Endothelial cell of umbilical vein (primary cell): ENCODE measurements around the gene MYOG. TPM values are rescaled to one million over a fixed set of nuclear protein-coding genes. Genes with fewer than 3 reads are reported as not detected.

Experiments
- BruUV-seq: library from RNA; stranded (reverse); fragments of 400-500 nt; replicated peaks from 2 replicates; lab custom pipeline; 2021; lab: Mats Ljungman, UMichigan
- CTCF ChIA-PET: fragments of 300-600, 350-600 bp; sonication (Branson Sonifier 250); formaldehyde crosslinking; loops from one replicate; lab custom pipeline; 2021; ENCODE audit warnings: antibody characterized with exemption, inconsistent platforms; lab: Charles Lee
- POLR2A ChIA-PET: fragments of 300-600, 350-600 bp; sonication (Branson Sonifier 250); formaldehyde crosslinking; loops from one replicate; lab custom pipeline; 2021; ENCODE audit warnings: antibody characterized with exemption, inconsistent platforms; lab: Charles Lee
- DNase-seq: peaks from one replicate; pipeline ENCODE4 v3.0.0-alpha.2; 2011; ENCODE audit warnings: low read depth, low spot score
- FAIRE-seq: peaks from 2 replicates; lab custom pipeline; 2011; peaks lifted over from hg19 to GRCh38; lab: Jason Lieb, UNC
- H2AFZ ChIP-seq: 2 replicates; pipeline ENCODE4 v1.6.0; 2012; ENCODE audit warnings: low read depth, low read length, control low read depth, inconsistent platforms
- H3K27ac ChIP-seq: 2 replicates; pipeline ENCODE4 v1.5.1; 2011; ENCODE audit warnings: low read depth, mild to moderate bottlenecking, control low read depth, low read length, moderate library complexity; ENCODE audit not compliant: insufficient read depth
- H3K27me3 ChIP-seq, 2 experiments: 2 replicates each; pipeline versions ENCODE4 v1.6.0 to v1.6.1; 2011; ENCODE audit warnings: low read length in 2 of 2, mixed read lengths in 1 of 2; ENCODE audit not compliant: control insufficient read depth in 2 of 2, insufficient read depth in 2 of 2
- H3K36me3 ChIP-seq, 2 experiments: 2 replicates in 1 of 2; 3 replicates in 1 of 2; pipeline ENCODE4 v1.5.1; 2011; ENCODE audit warnings: low read length in 2 of 2, mild to moderate bottlenecking in 1 of 2, moderate library complexity in 1 of 2; ENCODE audit not compliant: control insufficient read depth in 2 of 2, insufficient read depth in 2 of 2; ENCODE audit errors: extremely low read depth in 1 of 2
- H3K4me1 ChIP-seq: 3 replicates; pipeline ENCODE4 v1.5.1; 2011; ENCODE audit warnings: mild to moderate bottlenecking, low read length; ENCODE audit not compliant: control insufficient read depth, insufficient read depth; ENCODE audit errors: extremely low read depth
- H3K4me2 ChIP-seq: 2 replicates; pipeline ENCODE4 v1.6.1; 2011; ENCODE audit warnings: low read length, control low read depth, mixed read lengths; ENCODE audit not compliant: insufficient read depth
- H3K4me3 ChIP-seq, 3 experiments: fragments of 200-600 bp in 1 of 3; sonication (generic), shearing (Covaris generic) in 1 of 3; replicated peaks in 1 of 3; 2 replicates each; pipeline ENCODE4 v1.5.1; 2011 to 2016; ENCODE audit warnings: control low read depth in 3 of 3, low read length in 3 of 3, mild to moderate bottlenecking in 2 of 3, inconsistent platforms in 1 of 3, low read depth in 1 of 3, moderate library complexity in 1 of 3; ENCODE audit not compliant: insufficient read depth in 1 of 3
- H3K79me2 ChIP-seq: 2 replicates; pipeline ENCODE4 v1.6.0; 2012; ENCODE audit warnings: low read length, inconsistent platforms; ENCODE audit not compliant: control insufficient read depth, insufficient read depth
- H3K9ac ChIP-seq: replicated peaks from 2 replicates; pipeline ENCODE3; 2011; ENCODE audit warnings: low read length, control low read depth; ENCODE audit not compliant: insufficient read depth; ENCODE audit errors: extremely low read depth
- H3K9me1 ChIP-seq: replicated peaks from 3 replicates; pipeline ENCODE4 v1.6.0; 2011; ENCODE audit warnings: mild to moderate bottlenecking, low read length; ENCODE audit not compliant: control insufficient read depth, insufficient read depth; ENCODE audit errors: extremely low read depth
- H3K9me3 ChIP-seq: replicated peaks from 2 replicates; pipeline ENCODE4 v1.5.1; 2012; ENCODE audit warnings: low read length, inconsistent platforms; ENCODE audit not compliant: control insufficient read depth, insufficient read depth
- H4K20me1 ChIP-seq: replicated peaks from 2 replicates; pipeline ENCODE3; 2011; ENCODE audit warnings: mild to moderate bottlenecking, low read length; ENCODE audit not compliant: control insufficient read depth, insufficient read depth; ENCODE audit errors: extremely low read depth
- FOS ChIP-seq: IDR thresholded peaks from 2 replicates; pipeline ENCODE4 v1.6.1; 2011; ENCODE audit warnings: mild to moderate bottlenecking, low read length, moderate library complexity, borderline replicate concordance; ENCODE audit not compliant: insufficient read depth
- GATA2 ChIP-seq: IDR thresholded peaks from 2 replicates; pipeline ENCODE4 v1.7.0; 2011; ENCODE audit warnings: low read depth, mild to moderate bottlenecking, moderate library complexity, mixed read lengths, low read length; ENCODE audit not compliant: insufficient read length, insufficient read depth
- dilution Hi-C: fragments of 300-500 bp; cut with MboI; formaldehyde crosslinking; loops from one replicate; pipeline ENCODE4 v1.15.0; 2019; ENCODE audit warnings: low sequenced_read_pairs; ENCODE audit not compliant: extremely low pct_ligation_motif_present
- intact Hi-C: fragments of 100-400 bp; cut with micrococcal nuclease; formaldehyde crosslinking; loops from one replicate; pipeline ENCODE4 v1.10.0; 2022
- polyA plus RNA-seq, 4 experiments: library from polyadenylated mRNA; depleted of rRNA in 3 of 4; stranded (reverse) in 3 of 4; unstranded in 1 of 4; fragments of >200 nt; gene quantifications; 2 replicates each; pipeline versions ENCODE4 v1.2.1 to v1.2.3, GENCODE V29; 2011 to 2012; ENCODE audit warnings: missing spikeins in 1 of 4
- total RNA-seq: library from RNA; stranded (reverse); gene quantifications from 2 replicates; pipeline ENCODE4 v1.2.3, GENCODE V29; 2021
- TF ChIP-seq, protein P1 (sequence below): IDR thresholded peaks from 2 replicates; pipeline ENCODE4 v1.6.1; 2011; ENCODE audit not compliant: insufficient read depth, insufficient read length
- TF ChIP-seq, protein P2 (sequence below), 2 donors: IDR thresholded peaks; 1 replicate in 1 of 2; 2 replicates in 1 of 2; pipeline ENCODE4 v1.5.1; 2011; ENCODE audit warnings: low read length in 2 of 2, mild to moderate bottlenecking in 2 of 2, moderate library complexity in 2 of 2, control low read depth in 1 of 2, inconsistent platforms in 1 of 2, low read depth in 1 of 2; ENCODE audit not compliant: insufficient read depth in 1 of 2; ENCODE audit errors: extremely low read depth in 1 of 2

Gene MYOG
- total and polyA plus RNA-seq, 2 donors (not counting 3 experiments of a cell fraction or from before 2014, with no cell fraction given) = not detected

DNA sequence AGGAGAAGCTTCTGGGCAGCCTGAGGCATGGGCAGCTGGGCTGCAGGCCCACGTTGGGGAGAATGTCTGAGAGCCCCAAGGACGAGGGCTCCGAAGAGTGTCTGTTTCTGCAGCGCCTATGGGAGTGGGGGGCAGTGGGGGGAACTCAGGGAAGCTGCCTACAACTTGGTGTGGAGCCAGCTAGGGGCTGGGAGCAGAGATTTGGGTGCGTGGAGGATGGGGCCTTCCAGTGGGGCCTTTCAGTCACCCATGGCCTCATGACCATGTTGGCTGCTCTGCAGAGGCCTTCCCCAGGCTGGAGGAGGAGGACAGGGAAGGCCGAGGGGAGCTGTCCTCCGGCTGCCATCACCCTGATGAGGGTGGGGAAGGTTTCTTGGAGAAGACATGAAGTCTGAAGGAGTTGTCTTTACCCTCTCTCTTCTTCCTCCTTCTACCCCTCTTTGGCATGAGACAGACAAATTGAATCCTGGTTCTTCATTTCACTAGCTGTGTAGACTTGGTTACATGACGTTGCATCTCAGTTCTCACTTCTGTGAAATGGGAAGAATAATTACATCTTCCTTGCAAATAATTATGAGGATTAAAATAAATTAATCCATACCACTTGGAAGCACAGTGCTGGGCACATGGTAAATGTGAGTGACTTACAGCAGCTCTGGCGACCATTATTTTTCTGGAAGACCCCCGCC lies 51.2 kb downstream of the MYOG start:
- Histone ChIP-seq H2AFZ (no peak overlapping the region), H3K36me3 (no peaks in the 10 kb centered on the region), H3K9ac (no peak overlapping the region), H3K9me1 (no peaks in the 10 kb centered on the region), H3K79me2 (no peaks in the 10 kb centered on the region), H3K4me2 (no peak overlapping the region), H3K4me3 (no peak overlapping the region), H3K4me1 (no peaks in the 10 kb centered on the region), H3K9me3 (no peaks in the 10 kb centered on the region), H4K20me1 (no peaks in the 10 kb centered on the region), H3K27me3 (peaks cover 3 to 21% of the 10 kb centered on the region in 2 experiments), H3K27ac (no peak overlapping the region)
- ChIA-PET POLR2A (no interaction called here), CTCF (interaction anchor here (0.8 to 4.5 kb wide), 7 partner anchors 8 to 238 kb away, joined by 3 to 42 read pairs (median 4); partner anchors contain the start of gene PPFIA4)
- DNase-seq (no peak), FAIRE-seq (no peak)
- dilution Hi-C loops (no loop called here), intact Hi-C loops (loop anchor here (5.0 to 10.0 kb wide), 2 partner anchors 83 to 290 kb away; no protein-coding TSS in a partner anchor)
- TF ChIP-seq, protein P1, sequence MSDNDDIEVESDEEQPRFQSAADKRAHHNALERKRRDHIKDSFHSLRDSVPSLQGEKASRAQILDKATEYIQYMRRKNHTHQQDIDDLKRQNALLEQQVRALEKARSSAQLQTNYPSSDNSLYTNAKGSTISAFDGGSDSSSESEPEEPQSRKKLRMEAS = no peak
- TF ChIP-seq GATA2 (no peak), FOS (no peak)
- TF ChIP-seq, protein P2, sequence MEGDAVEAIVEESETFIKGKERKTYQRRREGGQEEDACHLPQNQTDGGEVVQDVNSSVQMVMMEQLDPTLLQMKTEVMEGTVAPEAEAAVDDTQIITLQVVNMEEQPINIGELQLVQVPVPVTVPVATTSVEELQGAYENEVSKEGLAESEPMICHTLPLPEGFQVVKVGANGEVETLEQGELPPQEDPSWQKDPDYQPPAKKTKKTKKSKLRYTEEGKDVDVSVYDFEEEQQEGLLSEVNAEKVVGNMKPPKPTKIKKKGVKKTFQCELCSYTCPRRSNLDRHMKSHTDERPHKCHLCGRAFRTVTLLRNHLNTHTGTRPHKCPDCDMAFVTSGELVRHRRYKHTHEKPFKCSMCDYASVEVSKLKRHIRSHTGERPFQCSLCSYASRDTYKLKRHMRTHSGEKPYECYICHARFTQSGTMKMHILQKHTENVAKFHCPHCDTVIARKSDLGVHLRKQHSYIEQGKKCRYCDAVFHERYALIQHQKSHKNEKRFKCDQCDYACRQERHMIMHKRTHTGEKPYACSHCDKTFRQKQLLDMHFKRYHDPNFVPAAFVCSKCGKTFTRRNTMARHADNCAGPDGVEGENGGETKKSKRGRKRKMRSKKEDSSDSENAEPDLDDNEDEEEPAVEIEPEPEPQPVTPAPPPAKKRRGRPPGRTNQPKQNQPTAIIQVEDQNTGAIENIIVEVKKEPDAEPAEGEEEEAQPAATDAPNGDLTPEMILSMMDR (IDR thresholded peaks at IDR 0.05; ENCODE audit: extremely low read depth in 1 of 2, insufficient read depth in 1 of 2, low read depth in 1 of 2, low read length in 2 of 2) = no peak
- BruUV-seq = no TSS peak
